SK-N-SH (cell line): Measurements from ENCODE around the gene DLAT. TPM values are rescaled to one million over a fixed set of nuclear protein-coding genes. Genes with fewer than 3 reads are reported as not detected.

ENCODE experiments used
- CTCF ChIA-PET: fragments of 300-600, 350-600 bp; formaldehyde crosslinking; extraction: SDS; loops from one replicate; lab custom pipeline; 2021; lab: Yijun Ruan, JAX
- POLR2A ChIA-PET: fragments of 350-600 bp; sonication (Branson Sonifier 250); formaldehyde crosslinking; extraction: SDS; loops from one replicate; lab custom pipeline; 2020; ENCODE audit warnings: antibody characterized with exemption, inconsistent platforms; lab: Yijun Ruan, JAX
- DNase-seq: peaks from one replicate; pipeline ENCODE4 v3.0.0; 2012
- H2AFZ ChIP-seq: fragments of 200-600 bp; sonication (generic); 2 replicates; pipeline ENCODE4 v1.8.1; 2016; ENCODE audit warnings: antibody characterized with exemption, mild to moderate bottlenecking, low read depth
- H3F3A ChIP-seq: fragments of 200-600 bp; sonication (generic); replicated peaks from 2 replicates; pipeline ENCODE3; 2016; ENCODE audit warnings: antibody characterized with exemption, mild to moderate bottlenecking; ENCODE audit not compliant: insufficient read depth
- H3K27ac ChIP-seq, 2 experiments: fragments of 200-500 bp in 1 of 2; fragments of 200-600 bp in 1 of 2; sonication (Bioruptor generic) in 1 of 2; sonication (generic), shearing (Covaris generic) in 1 of 2; 2 replicates each; pipeline versions ENCODE4 v1.5.1 to v1.6.1; 2014 to 2016; ENCODE audit warnings: low read depth in 2 of 2, inconsistent platforms in 1 of 2, low read length in 1 of 2, mild to moderate bottlenecking in 1 of 2, mixed read lengths in 1 of 2
- H3K27me3 ChIP-seq: fragments of 200-600 bp; sonication (generic), shearing (Covaris generic); 2 replicates; pipeline ENCODE4 v1.6.1; 2016; ENCODE audit warnings: mixed run types; ENCODE audit not compliant: insufficient read depth
- H3K36me3 ChIP-seq, 2 experiments: fragments of 200-500 bp in 1 of 2; fragments of 200-600 bp in 1 of 2; sonication (Bioruptor generic) in 1 of 2; sonication (generic) in 1 of 2; replicated peaks in 1 of 2; 2 replicates each; pipeline versions ENCODE3 to v1.5.1; 2014 to 2016; ENCODE audit warnings: low read length in 1 of 2, mild to moderate bottlenecking in 1 of 2; ENCODE audit not compliant: insufficient read depth in 2 of 2, control insufficient read depth in 1 of 2
- H3K4me1 ChIP-seq, 2 experiments: fragments of 200-500 bp in 1 of 2; fragments of 200-600 bp in 1 of 2; sonication (Bioruptor generic) in 1 of 2; sonication (generic), shearing (Covaris generic) in 1 of 2; 2 replicates each; pipeline versions ENCODE4 v1.5.1 to v1.6.1; 2014 to 2016; ENCODE audit warnings: low read depth in 1 of 2, low read length in 1 of 2, mixed run types in 1 of 2; ENCODE audit not compliant: insufficient read depth in 2 of 2, control insufficient read depth in 1 of 2
- H3K4me2 ChIP-seq: fragments of 200-600 bp; sonication (generic), shearing (Covaris generic); 2 replicates; pipeline ENCODE4 v1.6.1; 2017; ENCODE audit warnings: mixed run types
- H3K4me3 ChIP-seq, 2 experiments: fragments of 200-500 bp in 1 of 2; fragments of 200-600 bp in 1 of 2; sonication (Bioruptor generic) in 1 of 2; sonication (generic), shearing (Covaris generic) in 1 of 2; 2 replicates each; pipeline versions ENCODE4 v1.5.1 to v1.8.1; 2014 to 2016; ENCODE audit warnings: low read depth in 2 of 2, inconsistent platforms in 1 of 2, low read length in 1 of 2, mild to moderate bottlenecking in 1 of 2, mixed read lengths in 1 of 2, moderate library complexity in 1 of 2
- H3K79me2 ChIP-seq: fragments of 200-600 bp; sonication (generic); 2 replicates; pipeline ENCODE4 v1.8.1; 2017; ENCODE audit warnings: mild to moderate bottlenecking; ENCODE audit not compliant: insufficient read depth
- H3K9ac ChIP-seq: fragments of 200-600 bp; sonication (generic); 2 replicates; pipeline ENCODE4 v1.6.1; 2017; ENCODE audit warnings: mixed run types
- H3K9me2 ChIP-seq: fragments of 200-600 bp; sonication (generic); 2 replicates; pipeline ENCODE4 v1.6.1; 2017; ENCODE audit warnings: mixed run types
- H3K9me3 ChIP-seq: fragments of 200-600 bp; sonication (generic); 2 replicates; pipeline ENCODE4 v1.6.1; 2017; ENCODE audit warnings: mixed run types, mild to moderate bottlenecking, moderate library complexity
- H4K20me1 ChIP-seq: fragments of 200-600 bp; sonication (generic); 2 replicates; pipeline ENCODE4 v1.6.1; 2017; ENCODE audit warnings: mild to moderate bottlenecking, mixed run types; ENCODE audit not compliant: insufficient read depth
- ELF1 ChIP-seq: IDR thresholded peaks from 2 replicates; pipeline ENCODE4 v1.4.0; 2012
- GABPA ChIP-seq: IDR thresholded peaks from 2 replicates; pipeline ENCODE4 v1.4.0; 2012; ENCODE audit warnings: low read depth, mild to moderate bottlenecking
- NFIC ChIP-seq: IDR thresholded peaks from 2 replicates; pipeline ENCODE4 v1.4.0; 2012; ENCODE audit warnings: borderline replicate concordance
- NRF1 ChIP-seq: IDR thresholded peaks from 2 replicates; pipeline ENCODE4 v1.6.1; 2012; ENCODE audit warnings: low read depth, mild to moderate bottlenecking, low read length
- RAD21 ChIP-seq: IDR thresholded peaks from 2 replicates; pipeline ENCODE4 v1.6.1; 2012; ENCODE audit warnings: mild to moderate bottlenecking, low read length
- RFX5 ChIP-seq: IDR thresholded peaks from 2 replicates; pipeline ENCODE4 v1.6.1; 2012; ENCODE audit warnings: mild to moderate bottlenecking, improper control_type of control experiment, low read length
- TCF12 ChIP-seq: IDR thresholded peaks from 2 replicates; pipeline ENCODE4 v1.4.0; 2012
- YY1 ChIP-seq: IDR thresholded peaks from 2 replicates; pipeline ENCODE4 v1.4.0; 2012; ENCODE audit warnings: low read depth, mild to moderate bottlenecking
- WGBS: methylation state at CpG from one replicate; pipeline ENCODE4 v1.1.6; 2017; ENCODE audit warnings: low lambda C conversion rate; 5-methylcytosine and 5-hydroxymethylcytosine counted together
- polyA plus RNA-seq, 3 experiments: library from polyadenylated mRNA; depleted of rRNA; stranded (reverse); fragments of >200 nt; gene quantifications; 2 replicates each; pipeline ENCODE4 v1.2.3, GENCODE V29; 2012
- TF ChIP-seq, protein P1 (sequence below): IDR thresholded peaks from 2 replicates; pipeline ENCODE4 v1.4.0; 2012; ENCODE audit warnings: low read depth, borderline replicate concordance
- TF ChIP-seq, protein P2 (sequence below): fragments of 200-600 bp; sonication (generic); IDR thresholded peaks from 2 replicates; pipeline ENCODE4 v1.6.1; 2017; ENCODE audit warnings: antibody characterized with exemption, mild to moderate bottlenecking, moderate library complexity
- TF ChIP-seq, protein P3 (sequence below): IDR thresholded peaks from 2 replicates; pipeline ENCODE4; 2012

DLAT gene
- polyA plus RNA-seq, 1 of the 3 experiments (the other 2 are of a cell fraction), result 14.4 TPM

DNA sequence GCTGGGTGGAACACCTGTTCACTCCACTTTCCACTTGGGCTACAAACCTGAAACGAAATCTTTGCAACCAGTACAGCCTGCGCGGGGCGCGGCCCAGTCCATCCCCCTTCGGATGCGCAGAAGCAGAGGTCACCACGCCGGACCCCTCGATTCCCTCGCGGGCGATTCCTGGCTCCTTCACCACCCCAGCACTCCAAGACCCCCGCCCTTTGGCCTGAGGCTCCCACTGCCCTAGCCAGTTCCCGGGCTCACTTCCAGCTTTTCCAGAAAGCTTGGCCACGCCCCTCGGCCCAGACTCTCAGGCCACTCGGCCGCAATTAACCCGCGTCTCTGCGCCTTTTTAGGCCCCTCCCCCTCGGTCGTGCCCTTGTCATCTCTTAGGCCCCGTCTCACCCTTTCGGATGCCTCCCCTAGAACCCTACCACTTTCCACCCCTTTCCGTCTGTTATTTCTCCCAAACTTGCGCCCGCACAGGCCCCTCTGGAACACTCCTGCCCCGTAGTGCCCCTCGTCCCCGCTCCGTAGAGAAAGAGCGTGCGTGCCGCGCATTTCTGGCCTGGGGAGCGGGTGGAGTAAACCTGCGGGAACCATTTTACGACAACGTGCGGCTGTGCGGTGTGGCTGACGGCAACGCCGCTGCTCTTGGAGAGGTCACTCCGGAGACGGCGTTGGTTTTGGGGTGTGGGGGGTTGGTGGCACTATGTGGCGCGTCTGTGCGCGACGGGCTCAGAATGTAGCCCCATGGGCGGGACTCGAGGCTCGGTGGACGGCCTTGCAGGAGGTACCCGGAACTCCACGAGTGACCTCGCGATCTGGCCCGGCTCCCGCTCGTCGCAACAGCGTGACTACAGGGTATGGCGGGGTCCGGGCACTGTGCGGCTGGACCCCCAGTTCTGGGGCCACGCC, at the start of gene DLAT (continued):
- no peak for TF ChIP-seq NFIC
- no peak for TF ChIP-seq GABPA
- TF ChIP-seq NRF1, result peak; percentile 43
- TF ChIP-seq RAD21, result no peak
- TF ChIP-seq, protein P1, sequence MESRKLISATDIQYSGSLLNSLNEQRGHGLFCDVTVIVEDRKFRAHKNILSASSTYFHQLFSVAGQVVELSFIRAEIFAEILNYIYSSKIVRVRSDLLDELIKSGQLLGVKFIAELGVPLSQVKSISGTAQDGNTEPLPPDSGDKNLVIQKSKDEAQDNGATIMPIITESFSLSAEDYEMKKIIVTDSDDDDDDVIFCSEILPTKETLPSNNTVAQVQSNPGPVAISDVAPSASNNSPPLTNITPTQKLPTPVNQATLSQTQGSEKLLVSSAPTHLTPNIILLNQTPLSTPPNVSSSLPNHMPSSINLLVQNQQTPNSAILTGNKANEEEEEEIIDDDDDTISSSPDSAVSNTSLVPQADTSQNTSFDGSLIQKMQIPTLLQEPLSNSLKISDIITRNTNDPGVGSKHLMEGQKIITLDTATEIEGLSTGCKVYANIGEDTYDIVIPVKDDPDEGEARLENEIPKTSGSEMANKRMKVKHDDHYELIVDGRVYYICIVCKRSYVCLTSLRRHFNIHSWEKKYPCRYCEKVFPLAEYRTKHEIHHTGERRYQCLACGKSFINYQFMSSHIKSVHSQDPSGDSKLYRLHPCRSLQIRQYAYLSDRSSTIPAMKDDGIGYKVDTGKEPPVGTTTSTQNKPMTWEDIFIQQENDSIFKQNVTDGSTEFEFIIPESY, result 0 out of 2 replicates have a peak, but pooled peaks have one; percentile 45
- TF ChIP-seq, protein P2, sequence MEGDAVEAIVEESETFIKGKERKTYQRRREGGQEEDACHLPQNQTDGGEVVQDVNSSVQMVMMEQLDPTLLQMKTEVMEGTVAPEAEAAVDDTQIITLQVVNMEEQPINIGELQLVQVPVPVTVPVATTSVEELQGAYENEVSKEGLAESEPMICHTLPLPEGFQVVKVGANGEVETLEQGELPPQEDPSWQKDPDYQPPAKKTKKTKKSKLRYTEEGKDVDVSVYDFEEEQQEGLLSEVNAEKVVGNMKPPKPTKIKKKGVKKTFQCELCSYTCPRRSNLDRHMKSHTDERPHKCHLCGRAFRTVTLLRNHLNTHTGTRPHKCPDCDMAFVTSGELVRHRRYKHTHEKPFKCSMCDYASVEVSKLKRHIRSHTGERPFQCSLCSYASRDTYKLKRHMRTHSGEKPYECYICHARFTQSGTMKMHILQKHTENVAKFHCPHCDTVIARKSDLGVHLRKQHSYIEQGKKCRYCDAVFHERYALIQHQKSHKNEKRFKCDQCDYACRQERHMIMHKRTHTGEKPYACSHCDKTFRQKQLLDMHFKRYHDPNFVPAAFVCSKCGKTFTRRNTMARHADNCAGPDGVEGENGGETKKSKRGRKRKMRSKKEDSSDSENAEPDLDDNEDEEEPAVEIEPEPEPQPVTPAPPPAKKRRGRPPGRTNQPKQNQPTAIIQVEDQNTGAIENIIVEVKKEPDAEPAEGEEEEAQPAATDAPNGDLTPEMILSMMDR, result no peak
- TF ChIP-seq RFX5, result no peak
- TF ChIP-seq, all 33 proteins: peak for 9

DNA sequence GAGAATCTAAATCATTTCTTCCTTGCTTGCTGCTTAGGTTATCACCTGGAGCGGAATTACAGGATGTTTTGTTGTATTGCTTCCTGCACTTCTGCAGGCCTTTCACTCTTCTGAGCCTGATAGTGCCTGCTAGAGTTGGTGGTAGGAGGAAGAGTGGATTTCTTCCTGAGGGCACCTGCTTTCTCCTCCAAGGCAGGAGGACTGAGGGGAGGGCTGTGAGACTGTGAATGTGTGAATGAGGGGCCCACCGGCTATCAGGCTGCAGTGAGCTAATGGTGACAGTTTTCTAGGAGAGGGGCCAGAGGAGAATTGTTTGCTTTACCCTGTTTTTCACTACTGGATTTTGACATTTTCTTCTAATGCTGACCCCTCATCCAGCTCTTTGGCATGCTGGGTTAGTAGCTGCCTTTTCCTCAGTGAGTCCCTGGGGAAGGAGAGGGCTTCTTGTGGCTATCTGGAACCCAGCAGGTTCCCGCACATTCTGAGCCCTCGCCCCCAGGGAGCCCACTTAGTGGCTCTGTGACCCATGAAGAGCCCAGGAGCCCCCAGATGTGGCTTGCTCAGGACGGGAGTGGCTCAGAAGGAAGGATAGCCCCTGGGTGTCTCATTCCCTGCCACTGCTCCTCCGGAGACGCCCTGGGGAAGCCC, 49.0 kb upstream of the DLAT start:
- Histone ChIP-seq H2AFZ (no peak overlapping the region), H3K9me3 (no peaks in the 10 kb centered on the region), H3K36me3 (peaks cover 0 to 16% of the 10 kb centered on the region in 2 experiments), H3F3A (peaks cover 14% of the 10 kb centered on the region), H3K4me3 (no peak overlapping the region), H3K4me2 (no peak overlapping the region), H4K20me1 (no peaks in the 10 kb centered on the region), H3K9ac (no peak overlapping the region), H3K79me2 (peaks cover 5% of the 10 kb centered on the region; the same call in 1 of the 2 replicates), H3K27me3 (no peaks in the 10 kb centered on the region), H3K4me1 (peaks cover 13 to 18% of the 10 kb centered on the region in 2 experiments; a peak in 3 of 4 replicates), H3K27ac (no peak overlapping the region), H3K9me2 (no peaks in the 10 kb centered on the region)
- WGBS, result 98% methylated on average over 4 of the region's 7 CpGs
- TF ChIP-seq YY1, result no peak
- TF ChIP-seq ELF1, result no peak
- no peak for TF ChIP-seq TCF12
- TF ChIP-seq, protein P3, sequence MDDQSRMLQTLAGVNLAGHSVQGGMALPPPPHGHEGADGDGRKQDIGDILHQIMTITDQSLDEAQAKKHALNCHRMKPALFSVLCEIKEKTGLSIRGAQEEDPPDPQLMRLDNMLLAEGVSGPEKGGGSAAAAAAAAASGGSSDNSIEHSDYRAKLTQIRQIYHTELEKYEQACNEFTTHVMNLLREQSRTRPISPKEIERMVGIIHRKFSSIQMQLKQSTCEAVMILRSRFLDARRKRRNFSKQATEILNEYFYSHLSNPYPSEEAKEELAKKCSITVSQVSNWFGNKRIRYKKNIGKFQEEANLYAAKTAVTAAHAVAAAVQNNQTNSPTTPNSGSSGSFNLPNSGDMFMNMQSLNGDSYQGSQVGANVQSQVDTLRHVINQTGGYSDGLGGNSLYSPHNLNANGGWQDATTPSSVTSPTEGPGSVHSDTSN, result no peak
- ChIA-PET CTCF (interaction anchor here (0.7 to 14.8 kb wide), 3 partner anchors 34 to 1527 kb away, joined by 3 to 272 read pairs (median 7); partner anchors contain the start of gene DIXDC1), POLR2A (interaction anchor here (0.6 kb wide), 1 partner anchor 114 kb away, joined by 10 read pairs; no protein-coding TSS in a partner anchor)
- DNase-seq, result no peak
